ENCODE measurements around the gene ZEB2. TPM values are rescaled to one million over a fixed set of nuclear protein-coding genes. Genes with fewer than 3 reads are reported as not detected.

The ZEB2 gene
- total and polyA plus RNA-seq, 2 of the 13 experiments (the other 11 are each of a cell fraction or from before 2014, with no cell fraction given), result 0.07 TPM; not detected in 1

- peak; percentile 39; the same call in 1 of the 2 replicates for TF ChIP-seq FOSL2 (CRISPR knock-in tag; IDR thresholded peaks at IDR 0.05)
- TF ChIP-seq ONECUT2 (CRISPR knock-in tag; IDR thresholded peaks at IDR 0.05), result no peak
- no peak for TF ChIP-seq ZSCAN21 (CRISPR knock-in tag; IDR thresholded peaks at IDR 0.05; ENCODE audit: borderline replicate concordance)
- TF ChIP-seq ZBTB40 (IDR thresholded peaks at IDR 0.05), result no peak
- TF ChIP-seq ZBTB40 (CRISPR knock-in tag; IDR thresholded peaks at IDR 0.05), result no peak
- TF ChIP-seq ZNF30 (CRISPR knock-in tag; IDR thresholded peaks at IDR 0.05), result no peak
- no peak for TF ChIP-seq ZNF598 (CRISPR knock-in tag; IDR thresholded peaks at IDR 0.05; ENCODE audit: borderline replicate concordance)
- TF ChIP-seq NFIB (CRISPR knock-in tag; IDR thresholded peaks at IDR 0.05; ENCODE audit: borderline replicate concordance), result no peak
- no peak for TF ChIP-seq ZNF749 (CRISPR knock-in tag; IDR thresholded peaks at IDR 0.05; ENCODE audit: borderline replicate concordance)
- no peak for TF ChIP-seq THAP11 (CRISPR knock-in tag; IDR thresholded peaks at IDR 0.05)
- TF ChIP-seq STAG1 (CRISPR knock-in tag; IDR thresholded peaks at IDR 0.05), result no peak
- TF ChIP-seq ZBTB49 (CRISPR knock-in tag; IDR thresholded peaks at IDR 0.05; ENCODE audit: borderline replicate concordance), result no peak
- TF ChIP-seq RBM39 (IDR thresholded peaks at IDR 0.05; ENCODE audit: low read depth, low read length, poor library complexity, severe bottlenecking), result no peak
- no peak for TF ChIP-seq NRL (CRISPR knock-in tag; IDR thresholded peaks at IDR 0.05; ENCODE audit: borderline replicate concordance)
These were observed 2.7 kb downstream of the ZEB2 start (continued) for GRCh38 chr2:144516981-144517865.

Measured in HepG2 (cell line).